KOPT-K1 (cell line): ENCODE results near the gene CSE1L.
"Not testable (repeated sequence)": the region's sequence is repeated elsewhere in the genome, so short reads cannot be mapped to it uniquely, and the experiment has no call there.

Experiments
- H3K27ac ChIP-seq: fragments of 200-600 bp; sonication (generic); 2 replicates; pipeline ENCODE4 v1.5.1; 2016; ENCODE audit warnings: antibody characterized with exemption, mild to moderate bottlenecking, low read depth, low read length; ENCODE audit not compliant: poor library complexity, severe bottlenecking
- H3K36me3 ChIP-seq: fragments of 200-600 bp; sonication (generic); 2 replicates; pipeline ENCODE4 v1.5.1; 2017; ENCODE audit warnings: antibody characterized with exemption, mild to moderate bottlenecking, low read length, moderate library complexity; ENCODE audit not compliant: insufficient read depth
- H3K9me3 ChIP-seq: fragments of 200-600 bp; sonication (generic); 2 replicates; pipeline ENCODE4 v1.5.1; 2017; ENCODE audit warnings: antibody characterized with exemption, low read length, mild to moderate bottlenecking; ENCODE audit not compliant: insufficient read depth, poor library complexity, severe bottlenecking

CSE1L gene

DNA sequence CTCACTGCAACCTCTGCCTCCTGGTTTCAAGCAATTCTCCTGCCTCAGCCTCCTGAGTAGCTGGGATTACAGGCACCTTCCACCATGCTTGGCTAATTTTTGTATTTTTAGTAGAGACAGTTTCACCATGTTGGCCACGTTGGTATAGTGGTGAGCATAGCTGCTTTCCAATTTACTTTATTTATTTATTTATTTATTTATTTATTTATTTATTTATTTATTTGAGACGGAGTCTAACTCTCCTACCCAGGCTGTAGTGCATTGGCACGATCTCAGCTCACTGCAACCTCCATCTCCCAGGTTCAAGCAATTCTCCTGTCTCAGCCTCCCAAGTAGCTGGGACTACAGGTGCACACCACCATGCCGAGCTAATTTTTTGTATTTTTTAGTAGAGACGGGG, 54.2 kb downstream of the CSE1L start:
- not testable (repeated sequence) for H3K9me3 ChIP-seq, H3K27ac ChIP-seq
- peaks cover 99% of the 10 kb centered on the region for H3K36me3 ChIP-seq

DNA sequence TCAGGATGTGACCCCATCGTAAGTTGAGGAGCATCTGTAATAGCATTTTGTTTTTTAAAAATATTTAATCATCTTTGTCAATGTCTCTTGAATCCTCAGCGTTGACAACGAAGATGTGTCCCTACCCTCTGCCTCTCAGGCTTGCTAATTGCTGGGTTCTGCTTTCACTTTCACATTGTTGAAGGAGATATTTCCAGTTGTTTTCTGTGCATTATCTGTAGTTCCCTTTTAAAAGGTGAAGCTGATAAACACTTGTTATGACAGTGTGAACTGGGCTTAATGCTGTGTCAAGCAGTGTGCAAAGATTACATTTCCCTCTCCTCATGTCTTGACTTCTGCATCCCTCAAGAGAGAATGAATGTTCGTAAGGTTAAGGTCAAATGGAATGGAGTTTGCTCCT, 54.9 kb downstream of the CSE1L start:
- no peaks in the 10 kb centered on the region for H3K9me3 ChIP-seq
- H3K36me3 ChIP-seq, result peaks cover 99% of the 10 kb centered on the region
- H3K27ac ChIP-seq, result no peak overlapping the region

DNA sequence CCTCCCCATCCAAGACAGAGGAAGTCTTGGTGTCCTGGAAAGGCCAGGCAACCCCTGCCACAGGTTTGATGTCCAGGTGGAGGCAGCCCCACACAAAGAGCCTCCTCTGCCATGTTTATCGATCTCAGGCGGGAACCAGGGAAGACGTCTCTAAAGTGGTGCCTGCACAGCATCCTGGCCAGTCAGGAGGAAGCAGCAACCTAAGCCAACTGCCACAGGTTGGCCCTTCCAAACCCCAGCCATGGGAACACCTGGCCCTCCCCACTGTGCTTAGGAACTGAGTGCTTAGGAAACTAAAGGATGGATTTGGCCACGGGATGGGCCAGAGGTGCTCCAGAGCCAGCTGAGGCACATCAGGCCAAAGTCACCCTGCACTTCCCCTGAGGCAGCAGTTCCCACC, 56.9 kb downstream of the CSE1L start:
- peaks cover 89% of the 10 kb centered on the region for H3K36me3 ChIP-seq
- H3K27ac ChIP-seq, result no peak overlapping the region
- H3K9me3 ChIP-seq, result no peaks in the 10 kb centered on the region

DNA sequence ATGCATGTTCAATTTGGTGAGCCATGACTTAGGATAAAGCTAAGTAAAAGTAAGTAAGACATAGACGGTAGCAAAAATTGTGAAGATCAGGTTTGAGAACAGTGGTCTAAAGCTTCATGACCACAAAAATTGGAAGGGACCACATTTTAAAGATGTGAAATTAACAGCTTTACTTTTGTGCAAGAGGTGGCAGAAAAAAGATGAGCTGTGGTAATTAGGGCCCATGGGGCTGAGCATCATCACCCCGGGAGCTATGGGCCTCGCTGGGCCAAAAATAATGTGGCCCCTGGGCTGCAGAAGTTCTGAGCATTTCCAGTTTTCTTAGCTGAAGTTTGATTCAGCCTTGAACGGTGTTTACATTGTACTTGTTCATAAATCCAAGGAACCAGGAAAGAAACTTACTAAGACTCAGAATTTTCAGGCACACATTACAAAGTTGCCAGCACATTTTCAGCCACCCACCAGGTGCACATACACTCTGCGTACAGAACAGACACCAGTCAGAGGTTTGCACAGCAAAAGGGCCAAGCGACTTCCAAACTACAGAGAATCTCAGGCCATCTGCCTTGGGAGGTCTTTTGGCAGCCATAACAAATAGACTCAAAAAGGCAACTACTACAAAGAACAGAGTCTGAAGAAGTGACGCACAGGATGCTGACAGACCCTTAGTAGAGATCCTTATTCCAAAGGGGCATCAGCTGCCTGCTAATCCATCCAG, 57.7 kb downstream of the CSE1L start:
- Histone ChIP-seq H3K36me3 (peaks cover 81% of the 10 kb centered on the region), H3K9me3 (no peaks in the 10 kb centered on the region), H3K27ac (no peak overlapping the region)

DNA sequence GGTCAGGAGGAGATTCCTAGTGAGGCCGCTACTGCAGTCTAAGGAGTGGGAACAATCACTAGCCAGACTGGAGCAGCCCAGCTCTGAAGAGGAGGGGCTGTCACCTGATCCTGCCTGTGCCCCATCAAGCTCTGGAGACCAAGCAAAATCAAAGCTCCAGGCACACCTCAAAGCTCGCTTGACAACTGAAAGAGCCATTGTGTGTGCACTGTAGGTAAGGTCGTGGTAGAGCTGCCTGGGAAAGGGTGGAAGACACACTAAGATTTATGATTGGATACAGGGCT, 58.2 kb downstream of the CSE1L start:
- Histone ChIP-seq H3K27ac (no peak overlapping the region), H3K36me3 (peaks cover 76% of the 10 kb centered on the region), H3K9me3 (no peaks in the 10 kb centered on the region)

DNA sequence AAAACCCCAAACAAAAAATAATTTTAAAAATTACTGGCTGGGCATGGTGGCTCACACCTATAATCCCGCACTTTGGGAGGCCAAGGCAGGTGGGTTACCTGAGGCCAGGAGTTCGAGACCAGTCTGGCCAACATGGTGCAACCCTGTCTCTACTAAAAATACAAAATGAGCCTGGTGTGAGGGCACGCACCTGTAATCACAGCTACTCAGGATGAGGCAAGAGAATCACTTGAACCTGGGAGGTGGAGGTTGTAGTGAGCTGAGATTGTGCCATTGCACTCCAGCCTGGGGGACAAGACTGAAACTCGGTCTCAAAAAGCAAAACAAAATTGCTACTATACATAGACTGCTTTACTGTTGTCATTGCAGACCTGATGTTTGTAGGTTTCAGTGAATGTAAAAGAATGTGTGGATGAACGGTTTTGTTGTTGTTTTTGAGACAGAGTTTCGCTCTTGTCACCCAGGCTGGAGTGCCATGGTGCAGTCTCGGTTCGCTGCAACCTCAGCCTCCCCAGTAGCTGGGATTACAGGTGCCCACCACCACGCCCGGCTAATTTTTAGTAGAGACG, 59.0 kb downstream of the CSE1L start:
- H3K27ac ChIP-seq, H3K9me3 ChIP-seq: not testable (repeated sequence)
- H3K36me3 ChIP-seq, result peaks cover 76% of the 10 kb centered on the region

DNA sequence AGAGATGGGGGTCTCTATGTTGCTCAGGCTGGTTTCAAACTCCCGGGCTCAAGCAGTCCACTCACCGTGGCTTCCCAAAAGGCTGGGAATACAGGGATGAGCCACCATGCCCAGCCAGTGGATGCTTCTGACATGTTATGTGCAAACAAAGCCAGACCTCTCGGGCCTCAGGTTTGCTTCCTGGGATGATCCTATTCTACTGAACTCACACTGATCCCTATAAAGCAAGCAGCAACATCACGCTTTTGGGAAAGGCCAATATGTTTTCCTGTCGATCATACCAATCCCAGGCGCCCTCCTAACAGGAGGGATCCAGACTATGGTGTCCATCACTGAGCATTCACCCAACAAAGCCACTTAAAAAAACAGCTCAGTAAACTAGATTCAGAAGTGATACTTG, 60.2 kb downstream of the CSE1L start:
- peaks cover 75% of the 10 kb centered on the region for H3K36me3 ChIP-seq
- no peak overlapping the region for H3K27ac ChIP-seq
- H3K9me3 ChIP-seq, result no peaks in the 10 kb centered on the region

DNA sequence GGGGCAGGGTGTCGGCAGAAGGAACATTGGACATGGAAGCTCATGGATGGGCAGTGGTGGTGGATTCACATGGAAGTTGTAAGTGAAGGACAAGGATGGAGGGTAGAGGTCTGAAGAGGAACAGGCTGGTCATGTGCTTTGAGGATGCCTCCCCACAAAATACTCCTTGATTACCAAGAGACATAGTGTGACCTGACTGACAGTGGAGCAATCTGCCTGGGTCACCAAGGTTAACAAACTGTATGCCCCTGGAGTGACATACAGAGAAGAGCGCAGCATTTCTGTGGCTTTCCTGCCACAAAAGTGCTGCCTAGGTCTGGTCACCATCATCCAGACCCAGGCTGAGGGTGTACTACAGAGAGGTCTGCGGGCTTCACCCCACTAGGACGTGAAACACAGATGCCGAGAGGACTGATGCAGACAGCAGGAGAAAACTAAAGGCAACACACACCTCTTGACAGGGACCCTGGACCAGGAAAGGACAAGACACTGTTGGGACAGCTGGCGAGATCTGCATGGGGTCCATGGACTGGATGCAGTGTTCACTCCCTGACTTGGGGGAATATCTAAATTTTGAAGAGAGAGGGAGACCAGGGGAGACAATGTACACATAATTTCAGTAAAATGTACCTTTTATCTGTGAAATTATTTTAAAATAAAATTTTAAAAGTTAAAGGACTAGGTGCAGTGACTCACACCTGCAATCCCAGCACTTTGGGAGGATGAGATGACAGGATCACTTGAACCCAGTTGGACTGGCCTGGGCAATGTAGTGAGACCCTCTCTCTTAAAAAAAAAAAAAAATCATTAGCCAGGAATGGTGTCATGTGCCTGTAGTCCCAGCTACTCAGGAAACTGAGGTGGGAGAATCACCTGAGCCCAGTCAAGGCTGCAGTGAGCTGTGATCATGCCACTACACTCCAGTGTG, 64.9 kb downstream of the CSE1L start:
- Histone ChIP-seq H3K27ac (no peak overlapping the region), H3K36me3 (peaks cover 72% of the 10 kb centered on the region), H3K9me3 (no peaks in the 10 kb centered on the region)

DNA sequence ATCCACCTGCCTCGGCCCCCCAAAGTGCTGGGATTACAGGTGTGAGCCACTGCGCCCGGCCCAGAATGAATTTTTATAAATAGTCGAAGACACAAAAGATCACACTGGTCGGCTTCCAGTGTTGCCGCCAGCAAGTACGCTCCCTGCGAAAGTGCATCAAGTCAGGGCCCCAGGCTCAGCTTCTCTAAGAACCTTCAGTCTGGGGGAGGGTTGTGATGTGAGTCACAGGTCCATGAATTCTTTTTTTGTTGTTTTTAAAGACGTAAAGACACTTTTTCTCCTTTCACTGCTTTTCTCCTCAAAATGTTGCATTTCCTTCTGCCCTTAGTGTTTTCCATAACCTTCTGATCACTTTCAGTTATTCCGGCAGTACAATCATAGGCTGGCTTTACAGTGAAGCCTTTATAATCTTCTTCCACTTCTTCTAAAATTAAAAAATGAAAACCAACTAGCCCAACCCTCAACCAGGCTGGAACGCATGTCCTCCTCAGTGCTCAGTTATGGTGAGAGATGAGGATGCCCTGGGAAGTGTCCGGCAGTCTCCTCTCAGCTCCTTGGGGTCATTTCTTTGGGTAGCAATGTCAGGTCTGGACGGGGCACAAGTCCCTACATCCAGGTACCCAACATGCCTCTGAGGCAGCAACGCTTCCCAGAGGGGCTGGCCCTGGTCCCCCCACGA, 66.6 kb downstream of the CSE1L start:
- no peak overlapping the region for H3K27ac ChIP-seq
- H3K9me3 ChIP-seq, result no peaks in the 10 kb centered on the region
- peaks cover 79% of the 10 kb centered on the region for H3K36me3 ChIP-seq

DNA sequence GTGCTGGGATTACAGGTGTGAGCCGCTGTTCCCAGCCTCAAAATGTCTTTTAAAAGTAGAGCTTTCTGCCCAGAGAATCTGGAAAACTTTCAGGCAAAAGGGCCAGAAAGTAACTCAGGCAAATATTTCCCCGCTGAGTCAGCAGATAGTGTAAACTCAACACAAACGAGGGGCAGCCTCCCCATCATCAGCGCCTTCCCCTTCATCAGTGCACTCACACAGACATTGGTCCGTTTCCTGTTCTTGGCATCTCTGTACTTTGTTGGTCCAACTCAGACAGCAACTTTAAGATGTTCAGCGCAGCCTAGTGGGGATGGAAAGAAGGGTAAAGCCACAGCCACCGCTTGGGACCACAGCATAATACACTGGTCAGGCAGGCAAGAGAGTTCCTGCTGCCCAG, 69.5 kb downstream of the CSE1L start:
- no peak overlapping the region for H3K27ac ChIP-seq
- peaks cover 96% of the 10 kb centered on the region for H3K36me3 ChIP-seq
- no peaks in the 10 kb centered on the region for H3K9me3 ChIP-seq

DNA sequence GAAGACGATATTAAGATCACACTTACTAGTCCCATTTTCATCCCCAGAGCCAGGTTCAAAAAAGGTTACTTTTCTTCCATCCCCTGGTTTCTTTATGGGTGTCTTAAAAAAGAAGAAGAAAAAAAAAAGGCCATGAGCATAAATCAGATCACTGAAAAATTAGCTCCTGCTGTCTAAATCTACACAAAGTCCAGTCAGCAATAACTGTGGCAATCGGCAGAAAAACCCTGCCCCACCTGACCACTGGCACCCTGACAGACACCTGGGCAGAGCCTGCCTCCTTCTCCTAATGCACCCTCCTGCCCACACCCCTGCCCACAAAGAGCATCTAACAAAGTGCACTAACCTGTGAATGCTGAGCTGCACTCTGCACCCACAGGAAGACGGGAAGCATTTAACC, 72.2 kb downstream of the CSE1L start:
- H3K27ac ChIP-seq, result no peak overlapping the region
- no peaks in the 10 kb centered on the region for H3K9me3 ChIP-seq
- peaks cover 100% of the 10 kb centered on the region for H3K36me3 ChIP-seq

DNA sequence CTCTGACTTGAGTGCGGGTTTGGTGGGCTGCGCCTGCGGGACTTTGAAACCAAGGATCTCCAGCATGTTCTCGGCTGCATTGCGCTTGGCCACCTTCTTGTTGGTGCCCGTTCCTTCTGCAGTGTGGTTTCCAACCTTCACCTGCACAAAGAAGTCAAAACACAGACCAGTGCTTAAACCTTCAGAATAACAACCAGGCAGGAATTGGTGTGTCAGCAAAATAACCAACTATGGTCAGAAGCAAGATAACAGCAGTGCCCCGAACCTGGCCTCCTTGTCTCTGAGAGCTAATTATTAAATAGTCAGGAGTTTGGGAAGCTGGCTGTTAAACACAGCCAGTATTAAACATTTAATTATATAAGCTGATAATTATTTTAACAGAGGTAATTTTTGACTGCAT, 73.9 kb downstream of the CSE1L start:
- no peak overlapping the region for H3K27ac ChIP-seq
- H3K9me3 ChIP-seq, result no peaks in the 10 kb centered on the region
- H3K36me3 ChIP-seq, result peaks cover 100% of the 10 kb centered on the region

DNA sequence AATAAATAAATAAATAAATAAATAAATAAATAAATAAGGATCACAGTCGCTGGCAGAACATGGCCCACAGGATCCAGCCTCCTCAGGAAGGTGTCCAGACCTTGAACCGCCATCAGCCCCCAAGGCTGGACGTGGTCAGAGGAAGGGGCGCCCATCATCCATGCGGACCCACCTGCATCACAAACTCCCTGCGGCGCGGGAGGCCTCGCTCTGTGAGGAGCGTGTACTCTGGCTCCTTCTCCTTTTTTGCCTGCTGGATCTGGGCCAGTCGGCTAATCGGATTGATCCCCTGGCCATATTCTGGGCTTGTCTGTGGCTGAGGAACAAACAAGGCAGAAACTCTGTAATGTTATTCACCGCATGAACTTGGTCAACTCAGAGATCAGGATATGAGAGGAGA, 76.8 kb downstream of the CSE1L start:
- no peak overlapping the region for H3K27ac ChIP-seq
- H3K9me3 ChIP-seq, result no peaks in the 10 kb centered on the region
- H3K36me3 ChIP-seq, result peaks cover 99% of the 10 kb centered on the region

DNA sequence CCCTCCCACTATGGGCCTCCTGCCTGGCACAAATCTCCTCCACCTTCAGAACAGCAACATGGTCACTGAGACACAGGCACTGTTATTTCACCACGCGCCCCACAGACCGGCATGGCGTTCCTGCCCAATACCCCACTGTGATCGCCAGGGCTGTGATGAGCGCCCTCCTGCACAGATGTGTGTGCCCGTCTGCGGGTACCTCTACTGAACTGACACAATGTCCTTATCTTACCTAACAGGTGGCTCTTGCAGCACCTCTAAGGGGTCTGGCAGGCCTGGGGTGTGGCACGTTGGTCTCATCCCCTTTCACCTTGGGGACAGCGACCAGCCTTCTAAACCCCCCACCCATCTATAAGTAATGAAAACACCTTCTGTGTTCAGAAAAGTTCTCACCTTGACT, 77.9 kb downstream of the CSE1L start:
- peaks cover 99% of the 10 kb centered on the region for H3K36me3 ChIP-seq
- H3K9me3 ChIP-seq, result no peaks in the 10 kb centered on the region
- no peak overlapping the region for H3K27ac ChIP-seq

DNA sequence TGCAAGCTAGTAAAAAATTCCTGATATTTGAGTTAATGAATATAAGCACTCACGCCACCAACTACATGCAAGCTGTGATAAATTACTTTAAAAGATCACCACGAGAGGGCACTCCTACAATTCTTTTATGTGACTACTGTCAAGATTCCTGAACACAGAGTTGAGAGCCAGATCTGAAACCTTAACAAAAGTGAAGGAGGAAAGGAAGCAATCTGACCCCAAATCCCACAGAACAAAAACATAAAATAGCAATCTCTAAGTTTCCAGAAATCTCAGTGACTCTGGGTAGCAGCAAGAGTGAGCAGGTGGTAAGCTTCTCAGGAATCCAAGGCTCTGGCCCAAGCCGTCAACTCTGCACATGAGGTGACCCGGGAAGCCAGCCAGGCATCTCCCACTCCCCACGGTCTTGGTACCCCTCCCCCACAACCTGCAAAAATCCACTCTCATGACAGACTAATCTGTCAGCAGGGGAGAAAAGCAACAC, 86.9 kb downstream of the CSE1L start:
- Histone ChIP-seq H3K27ac (no peak overlapping the region), H3K9me3 (no peaks in the 10 kb centered on the region), H3K36me3 (peaks cover 99% of the 10 kb centered on the region)
